Natural killer cell (primary cell): Measurements from ENCODE around the gene MAP1S. TPM values are rescaled to one million over a fixed set of nuclear protein-coding genes. Genes with fewer than 3 reads are reported as not detected.

ENCODE experiments used
- ATAC-seq, 3 donors: fragments of 150-1000 bp in 2 of 3; fragments of 200-7000 bp in 1 of 3; cut with Tn5 transposase; 1 replicate in 1 of 3; 2 replicates in 2 of 3; pipeline ENCODE4 v1.10.0; 2021; ENCODE audit warnings: mild to moderate bottlenecking in 2 of 3, moderate library complexity in 2 of 3
- DNase-seq, 2 donors: peaks; one replicate each; pipeline versions ENCODE4 v3.0.0 to v3.0.0-alpha.2; 2013 to 2021; ENCODE audit warnings: mixed read lengths in 1 of 2
- H3K27ac ChIP-seq: one replicate; pipeline ENCODE4 v1.5.1; 2013; ENCODE audit warnings: mild to moderate bottlenecking, low read length
- H3K27me3 ChIP-seq: one replicate; pipeline ENCODE4 v1.6.1; 2013; ENCODE audit warnings: low read length; ENCODE audit not compliant: control insufficient read depth, insufficient read depth
- H3K36me3 ChIP-seq: one replicate; pipeline ENCODE4 v1.6.1; 2013; ENCODE audit warnings: low read length; ENCODE audit not compliant: control insufficient read depth, insufficient read depth
- H3K4me1 ChIP-seq: one replicate; pipeline ENCODE4 v1.6.1; 2013; ENCODE audit warnings: low read length; ENCODE audit not compliant: control insufficient read depth, insufficient read depth
- H3K4me3 ChIP-seq: one replicate; pipeline ENCODE4 v1.5.1; 2013; ENCODE audit warnings: low read length
- H3K9me3 ChIP-seq: one replicate; pipeline ENCODE4 v1.6.1; 2013; ENCODE audit warnings: low read length; ENCODE audit not compliant: control insufficient read depth, insufficient read depth
- H3K27ac Mint-ChIP-seq, 2 donors: one replicate each; pipeline ENCODE4 v1.8.0; 2022; ENCODE audit warnings: mild to moderate bottlenecking in 2 of 2, mixed read lengths in 2 of 2, moderate library complexity in 1 of 2
- H3K27me3 Mint-ChIP-seq, 2 donors: one replicate each; pipeline ENCODE4 v1.8.0; 2022; ENCODE audit warnings: low read depth in 2 of 2, mixed read lengths in 2 of 2
- H3K36me3 Mint-ChIP-seq: one replicate; pipeline ENCODE4 v1.8.0; 2022; ENCODE audit warnings: mixed read lengths
- H3K4me1 Mint-ChIP-seq, 2 donors: one replicate each; pipeline ENCODE4 v1.8.0; 2022; ENCODE audit warnings: mixed read lengths in 2 of 2
- H3K4me3 Mint-ChIP-seq: one replicate; pipeline ENCODE4 v1.8.0; 2022; ENCODE audit warnings: mild to moderate bottlenecking, moderate library complexity, mixed read lengths
- H3K9me3 Mint-ChIP-seq, 2 donors: one replicate each; pipeline ENCODE4 v1.8.0; 2022; ENCODE audit warnings: mixed read lengths in 2 of 2
- WGBS: methylation state at CpG from one replicate; pipeline ENCODE4 v1.1.7; 2013; ENCODE audit warnings: missing lambda C conversion rate; ENCODE audit not compliant: insufficient coverage; 5-methylcytosine and 5-hydroxymethylcytosine counted together
- intact Hi-C: fragments of 100-400 bp; cut with micrococcal nuclease; formaldehyde crosslinking; loops from one replicate; pipeline ENCODE4 v1.14.2; 2022
- total RNA-seq, 4 donors: library from RNA; stranded (reverse); fragments of 120-200 nt in 1 of 4; gene quantifications; one replicate each; pipeline versions ENCODE4 v1.2.3 to v1.2.4, GENCODE V29; 2013 to 2022
- TF ChIP-seq, protein P1 (sequence below): fragments of 200-600 bp; IDR thresholded peaks from one replicate; pipeline ENCODE4 v1.8.0; 2022; ENCODE audit warnings: antibody characterized with exemption

MAP1S gene, protein sequence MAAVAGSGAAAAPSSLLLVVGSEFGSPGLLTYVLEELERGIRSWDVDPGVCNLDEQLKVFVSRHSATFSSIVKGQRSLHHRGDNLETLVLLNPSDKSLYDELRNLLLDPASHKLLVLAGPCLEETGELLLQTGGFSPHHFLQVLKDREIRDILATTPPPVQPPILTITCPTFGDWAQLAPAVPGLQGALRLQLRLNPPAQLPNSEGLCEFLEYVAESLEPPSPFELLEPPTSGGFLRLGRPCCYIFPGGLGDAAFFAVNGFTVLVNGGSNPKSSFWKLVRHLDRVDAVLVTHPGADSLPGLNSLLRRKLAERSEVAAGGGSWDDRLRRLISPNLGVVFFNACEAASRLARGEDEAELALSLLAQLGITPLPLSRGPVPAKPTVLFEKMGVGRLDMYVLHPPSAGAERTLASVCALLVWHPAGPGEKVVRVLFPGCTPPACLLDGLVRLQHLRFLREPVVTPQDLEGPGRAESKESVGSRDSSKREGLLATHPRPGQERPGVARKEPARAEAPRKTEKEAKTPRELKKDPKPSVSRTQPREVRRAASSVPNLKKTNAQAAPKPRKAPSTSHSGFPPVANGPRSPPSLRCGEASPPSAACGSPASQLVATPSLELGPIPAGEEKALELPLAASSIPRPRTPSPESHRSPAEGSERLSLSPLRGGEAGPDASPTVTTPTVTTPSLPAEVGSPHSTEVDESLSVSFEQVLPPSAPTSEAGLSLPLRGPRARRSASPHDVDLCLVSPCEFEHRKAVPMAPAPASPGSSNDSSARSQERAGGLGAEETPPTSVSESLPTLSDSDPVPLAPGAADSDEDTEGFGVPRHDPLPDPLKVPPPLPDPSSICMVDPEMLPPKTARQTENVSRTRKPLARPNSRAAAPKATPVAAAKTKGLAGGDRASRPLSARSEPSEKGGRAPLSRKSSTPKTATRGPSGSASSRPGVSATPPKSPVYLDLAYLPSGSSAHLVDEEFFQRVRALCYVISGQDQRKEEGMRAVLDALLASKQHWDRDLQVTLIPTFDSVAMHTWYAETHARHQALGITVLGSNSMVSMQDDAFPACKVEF
- 10 to 100 TPM; 41.0 to 59.4 (median 45.8) TPM for total RNA-seq
- 11.2 TPM for total RNA-seq (2013)

DNA sequence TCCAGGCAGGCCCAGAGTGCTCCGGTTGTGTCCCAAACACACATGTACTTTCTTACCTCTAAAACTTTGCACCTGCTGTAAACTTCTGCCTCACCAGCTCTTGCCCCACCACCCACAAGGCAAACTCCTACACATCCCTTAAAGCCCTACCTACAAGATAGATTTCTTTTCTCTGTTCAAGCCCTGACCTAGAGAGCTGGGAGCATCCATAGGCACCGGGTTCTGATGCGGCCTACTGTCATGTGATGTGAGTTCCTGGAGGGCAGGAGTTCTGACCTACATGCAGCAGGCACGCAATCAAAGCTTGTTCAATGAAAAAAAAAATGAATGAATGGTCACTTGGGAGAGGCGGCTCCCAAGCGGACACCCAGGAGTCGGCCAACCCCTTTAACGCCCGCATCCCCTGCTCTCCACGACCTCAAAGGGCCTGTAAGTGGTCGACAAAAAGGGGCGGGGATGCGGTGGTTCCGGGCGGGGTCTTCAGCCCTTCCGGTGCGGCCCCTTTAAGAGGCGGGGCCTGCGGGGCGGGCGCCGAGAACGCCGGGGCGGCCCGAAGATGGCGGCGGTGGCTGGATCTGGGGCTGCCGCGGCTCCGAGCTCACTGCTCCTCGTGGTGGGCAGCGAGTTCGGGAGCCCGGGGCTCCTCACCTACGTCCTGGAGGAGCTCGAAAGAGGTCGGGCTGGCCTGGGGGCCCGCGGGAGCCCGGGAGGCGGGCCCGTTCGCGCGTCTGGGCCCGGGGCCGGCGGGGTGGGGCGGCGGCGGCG lies at the start of gene MAP1S:
Gene MAP1S (plus strand): TSS at position 534 of the 765 bp plus-strand sequence. CDS start 23 bp downstream, at position 557.
- peak; percentile 84 to 95 (median 93) for ATAC-seq
- intact Hi-C loops, result loop anchor here (1.0 kb wide), 2 partner anchors 28 to 164 kb away; partner anchors contain the start of gene COLGALT1
- no peaks in the 10 kb centered on the region for H3K9me3 Mint-ChIP-seq
- peak within 1 kb of the TSS; percentile 38 for H3K27ac ChIP-seq
- H3K9me3 ChIP-seq, result no peaks in the 10 kb centered on the region
- H3K27me3 Mint-ChIP-seq, result peaks cover 0 to 3% of the 10 kb centered on the region in 2 donors
- peaks cover 11% of the 10 kb centered on the region for H3K36me3 ChIP-seq
- peak; percentile 66 to 73 for DNase-seq
- WGBS, result 2% methylated on average over 53 of the region's 53 CpGs
- H3K4me1 ChIP-seq, result peaks cover 40% of the 10 kb centered on the region
- no peaks in the 10 kb centered on the region for H3K36me3 Mint-ChIP-seq
- no peaks in the 10 kb centered on the region for H3K27me3 ChIP-seq
- H3K4me3 ChIP-seq, result peak within 1 kb of the TSS; percentile 93
- TF ChIP-seq, protein P1, sequence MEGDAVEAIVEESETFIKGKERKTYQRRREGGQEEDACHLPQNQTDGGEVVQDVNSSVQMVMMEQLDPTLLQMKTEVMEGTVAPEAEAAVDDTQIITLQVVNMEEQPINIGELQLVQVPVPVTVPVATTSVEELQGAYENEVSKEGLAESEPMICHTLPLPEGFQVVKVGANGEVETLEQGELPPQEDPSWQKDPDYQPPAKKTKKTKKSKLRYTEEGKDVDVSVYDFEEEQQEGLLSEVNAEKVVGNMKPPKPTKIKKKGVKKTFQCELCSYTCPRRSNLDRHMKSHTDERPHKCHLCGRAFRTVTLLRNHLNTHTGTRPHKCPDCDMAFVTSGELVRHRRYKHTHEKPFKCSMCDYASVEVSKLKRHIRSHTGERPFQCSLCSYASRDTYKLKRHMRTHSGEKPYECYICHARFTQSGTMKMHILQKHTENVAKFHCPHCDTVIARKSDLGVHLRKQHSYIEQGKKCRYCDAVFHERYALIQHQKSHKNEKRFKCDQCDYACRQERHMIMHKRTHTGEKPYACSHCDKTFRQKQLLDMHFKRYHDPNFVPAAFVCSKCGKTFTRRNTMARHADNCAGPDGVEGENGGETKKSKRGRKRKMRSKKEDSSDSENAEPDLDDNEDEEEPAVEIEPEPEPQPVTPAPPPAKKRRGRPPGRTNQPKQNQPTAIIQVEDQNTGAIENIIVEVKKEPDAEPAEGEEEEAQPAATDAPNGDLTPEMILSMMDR, result no peak
- peaks cover 25 to 42% of the 10 kb centered on the region in 2 donors for H3K4me1 Mint-ChIP-seq
- H3K4me3 Mint-ChIP-seq, result peak within 1 kb of the TSS; percentile 88
- peak within 1 kb of the TSS; percentile 68 to 86 for H3K27ac Mint-ChIP-seq

DNA sequence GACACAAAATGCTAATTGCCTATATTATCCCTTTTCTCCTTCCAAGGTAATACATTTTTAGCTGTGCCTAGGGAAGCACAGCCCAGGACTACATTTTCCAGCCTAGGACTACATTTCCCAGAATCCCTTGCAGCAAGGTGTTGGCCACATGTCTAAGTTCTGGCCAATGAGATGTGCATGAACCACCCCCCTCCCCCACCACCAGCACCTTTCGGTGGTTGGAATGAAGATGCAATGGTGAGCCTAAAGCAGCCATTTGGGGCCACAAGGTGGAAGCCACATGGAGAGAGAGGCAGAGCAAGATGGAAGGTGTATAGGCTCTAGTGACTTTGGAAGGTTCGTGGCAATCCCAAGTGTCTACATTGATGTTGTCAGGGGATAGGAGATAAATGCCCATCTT lies 47.4 kb upstream of the MAP1S start:
- H3K36me3 Mint-ChIP-seq, result no peaks in the 10 kb centered on the region
- H3K27me3 Mint-ChIP-seq, result peaks cover 9 to 14% of the 10 kb centered on the region in 2 donors
- Histone ChIP-seq H3K4me3 (no peak overlapping the region), H3K36me3 (no peaks in the 10 kb centered on the region), H3K27me3 (no peaks in the 10 kb centered on the region), H3K27ac (no peak overlapping the region), H3K4me1 (no peaks in the 10 kb centered on the region), H3K9me3 (no peaks in the 10 kb centered on the region)
- H3K9me3 Mint-ChIP-seq, result no peaks in the 10 kb centered on the region
- intact Hi-C loops, result no loop called here
- 73% methylated on average over 2 of the region's 2 CpGs for WGBS
- H3K4me1 Mint-ChIP-seq, result no peaks in the 10 kb centered on the region
- no peak overlapping the region for H3K4me3 Mint-ChIP-seq
- ATAC-seq (peak in 2 of 3 donors; percentile 24 to 43), DNase-seq (peak in 1 of 2 donors; percentile 38)
- TF ChIP-seq, protein P1, result no peak
- H3K27ac Mint-ChIP-seq, result no peak overlapping the region

DNA sequence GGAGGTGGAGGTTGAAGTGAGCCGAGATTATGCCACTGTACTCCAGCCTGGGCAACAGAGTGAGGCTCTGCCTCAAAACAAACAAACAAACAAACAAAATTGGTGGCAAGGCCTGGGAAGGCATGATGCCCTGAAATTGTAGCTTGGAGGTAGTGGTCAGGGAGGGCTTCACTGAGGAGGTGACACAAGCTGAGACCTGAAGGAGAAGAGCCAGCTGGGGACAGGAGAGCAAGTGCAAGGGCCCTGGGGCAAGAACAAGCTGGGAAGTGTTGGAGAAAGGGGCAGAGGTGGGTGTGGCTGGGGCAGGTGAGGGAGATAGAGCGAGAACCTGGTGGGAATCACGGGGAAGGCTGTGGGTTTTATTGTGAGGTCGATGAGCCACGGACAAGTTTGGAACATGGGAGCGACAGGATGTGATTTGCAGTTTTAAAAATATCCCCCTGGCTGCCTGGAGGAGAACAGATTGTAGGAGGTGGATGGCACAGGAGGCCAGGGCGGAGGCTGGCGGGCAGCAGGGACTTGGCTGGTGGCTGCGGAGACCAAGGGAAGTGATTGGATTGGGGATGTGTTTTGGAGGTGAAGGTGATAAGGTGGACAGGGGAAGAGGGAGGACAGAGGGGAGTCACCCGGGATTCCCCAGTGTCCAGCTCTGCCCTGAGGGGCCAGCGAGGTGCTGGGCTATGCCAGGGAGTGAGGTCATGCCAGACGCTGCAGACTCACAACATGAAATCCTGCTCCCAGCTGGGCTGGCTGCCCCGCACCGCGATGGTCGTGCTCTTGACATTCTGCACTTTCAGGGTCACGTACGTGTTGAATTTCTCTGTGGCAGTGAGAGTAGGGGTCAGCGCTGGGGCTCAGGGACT lies 45.1 kb upstream of the MAP1S start:
- Mint-ChIP-seq H3K9me3 (no peaks in the 10 kb centered on the region), H3K27ac (no peak overlapping the region), H3K4me3 (no peak overlapping the region), H3K4me1 (peaks cover 0 to 6% of the 10 kb centered on the region in 2 donors), H3K27me3 (peaks cover 9 to 20% of the 10 kb centered on the region in 2 donors), H3K36me3 (no peaks in the 10 kb centered on the region)
- TF ChIP-seq, protein P1, result no peak
- intact Hi-C loops, result no loop called here
- H3K9me3 ChIP-seq, result no peaks in the 10 kb centered on the region
- no peak for ATAC-seq
- 76% methylated on average over 19 of the region's 19 CpGs for WGBS
- DNase-seq, result no peak
- H3K4me1 ChIP-seq, result no peaks in the 10 kb centered on the region
- no peak overlapping the region for H3K4me3 ChIP-seq
- no peak overlapping the region for H3K27ac ChIP-seq
- no peaks in the 10 kb centered on the region for H3K27me3 ChIP-seq
- H3K36me3 ChIP-seq, result no peaks in the 10 kb centered on the region
